Transverse colon (tissue), 4 donors: ENCODE results near the gene LPCAT3.

Experiments used
- CTCF ChIP-seq, 5 experiments: fragments of 200-600 bp in 3 of 5; fragments of 450-650 bp in 2 of 5; sonication (generic) in 3 of 5; IDR thresholded peaks; 1 replicate in 2 of 5; 2 replicates in 3 of 5; pipeline ENCODE4 v1.5.1; 2016 to 2017; ENCODE audit warnings: antibody characterized with exemption in 5 of 5, inconsistent platforms in 3 of 5, mild to moderate bottlenecking in 2 of 5, moderate library complexity in 1 of 5
- EP300 ChIP-seq: sonication (generic); formaldehyde crosslinking; IDR thresholded peaks from one replicate; pipeline ENCODE4 v1.6.1; 2017; ENCODE audit warnings: antibody characterized with exemption, low read depth
- POLR2A ChIP-seq: fragments of 450-650 bp; IDR thresholded peaks from one replicate; pipeline ENCODE4 v1.6.1; 2016; ENCODE audit warnings: antibody characterized with exemption, mild to moderate bottlenecking, moderate library complexity
- POLR2AphosphoS5 ChIP-seq, 3 donors: sonication (generic); formaldehyde crosslinking; IDR thresholded peaks; one replicate each; pipeline ENCODE4 v1.6.1; 2016; ENCODE audit warnings: antibody characterized with exemption in 3 of 3

- TF ChIP-seq CTCF (IDR thresholded peaks at IDR 0.05), result no peak
- TF ChIP-seq POLR2A, result no peak
- no peak for TF ChIP-seq POLR2AphosphoS5 (IDR thresholded peaks at IDR 0.05)
- TF ChIP-seq EP300, result no peak
Measured at GRCh38 chr12:7067096-7067495, 48.8 kb upstream of the LPCAT3 start.
